A549 (cell line): Measurements from ENCODE around the gene KCNK15.

Source experiments
- CBX8 ChIP-seq: fragments of 200-600 bp; sonication (generic); IDR thresholded peaks from 2 replicates; pipeline ENCODE4 v1.6.1; 2016
- CHD4 ChIP-seq: fragments of 200-600 bp; sonication (generic); IDR thresholded peaks from 2 replicates; pipeline ENCODE4 v1.6.1; 2016; ENCODE audit warnings: antibody characterized with exemption, mild to moderate bottlenecking, borderline replicate concordance
- EHF ChIP-seq: fragments of 250-450 bp; sonication (Bioruptor Pico); IDR thresholded peaks from 2 replicates; pipeline ENCODE4 v1.5.0; 2020; ENCODE audit warnings: mild to moderate bottlenecking
- EP300 ChIP-seq, 2 experiments: fragments of >200 bp; sonication (Bioruptor Twin); formaldehyde crosslinking; IDR thresholded peaks; 2 replicates in 1 of 2; 3 replicates in 1 of 2; pipeline ENCODE4 v1.6.1; 2016 to 2017
- MAFK ChIP-seq: fragments of 450-650 bp; IDR thresholded peaks from 2 replicates; pipeline ENCODE4 v1.6.1; 2014; ENCODE audit not compliant: partially characterized antibody
- NR3C1 ChIP-seq: fragments of >200 bp; sonication (Bioruptor Twin); formaldehyde crosslinking; IDR thresholded peaks from 3 replicates; pipeline ENCODE4 v1.6.1; 2017
- POLR2A ChIP-seq: IDR thresholded peaks from 2 replicates; pipeline ENCODE4 v1.6.1; 2012; ENCODE audit warnings: mild to moderate bottlenecking, low read length
- POLR2AphosphoS2 ChIP-seq: conservative IDR thresholded peaks from 2 replicates; pipeline ENCODE4 v1.6.1; 2012; ENCODE audit warnings: low read length, improper control_type of control experiment, inconsistent platforms
- RCOR1 ChIP-seq: fragments of 150-350 bp; IDR thresholded peaks from 2 replicates; pipeline ENCODE4 v1.6.1; 2014; ENCODE audit warnings: antibody characterized with exemption, low read length, low read depth
- RFX5 ChIP-seq: fragments of 450-650 bp; IDR thresholded peaks from 2 replicates; pipeline ENCODE4 v1.7.1; 2014; ENCODE audit warnings: antibody characterized with exemption, mild to moderate bottlenecking, moderate library complexity
- SMC3 ChIP-seq: fragments of >200 bp; sonication (Bioruptor Twin); formaldehyde crosslinking; IDR thresholded peaks from 3 replicates; pipeline ENCODE4 v1.6.1; 2018; ENCODE audit warnings: inconsistent platforms
- ZSCAN20 ChIP-seq: fragments of 250-450 bp; sonication (Bioruptor Pico); IDR thresholded peaks from 2 replicates; pipeline ENCODE4 v1.8.0; 2022; ENCODE audit warnings: mild to moderate bottlenecking, moderate library complexity
- TF ChIP-seq, protein P1 (sequence below): fragments of >200 bp; sonication (Bioruptor Twin); formaldehyde crosslinking; IDR thresholded peaks from 3 replicates; pipeline ENCODE4 v1.5.1; 2016
- TF ChIP-seq, protein P2 (sequence below): fragments of 450-650 bp; IDR thresholded peaks from 2 replicates; pipeline ENCODE4 v1.6.1; 2014; ENCODE audit warnings: antibody characterized with exemption

DNA sequence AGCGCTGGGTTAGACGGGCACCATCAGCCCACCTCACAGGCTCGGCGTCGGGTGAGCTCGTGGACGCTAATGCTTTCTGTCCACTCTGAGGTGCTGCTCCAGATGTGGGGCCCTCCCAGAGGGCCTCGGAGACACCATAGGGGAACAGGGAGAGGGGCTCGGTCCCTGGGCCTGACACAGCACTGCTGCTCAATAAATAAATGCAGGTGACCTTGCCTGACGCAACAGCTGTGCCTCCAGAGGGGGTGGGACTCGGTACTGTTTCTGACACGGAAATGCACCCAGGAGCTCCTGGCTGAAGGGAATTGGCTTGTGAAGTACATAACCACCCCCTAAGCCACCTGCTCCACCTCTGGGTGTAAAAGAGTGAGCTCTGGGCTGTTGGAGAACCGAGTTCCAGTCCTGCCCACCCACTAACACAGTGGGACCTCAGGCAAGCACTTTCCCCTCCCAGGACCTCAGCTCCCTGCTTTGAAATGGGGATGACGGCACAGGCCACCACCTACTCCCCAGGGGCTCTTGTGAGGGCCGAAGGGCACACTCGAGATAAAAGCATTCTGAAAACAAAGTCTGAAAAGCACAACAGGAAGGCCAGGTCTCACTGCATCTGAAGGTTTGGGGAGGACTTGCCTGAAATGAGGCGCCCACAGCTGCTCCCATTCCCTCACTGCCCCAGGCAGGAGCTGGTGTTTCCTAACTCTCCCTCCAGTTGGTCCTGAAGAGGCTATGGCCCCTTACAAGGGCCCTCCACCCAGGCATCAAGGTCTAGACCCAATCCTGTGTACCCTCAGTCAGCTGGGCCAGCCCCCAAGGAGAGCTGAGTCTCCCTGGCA lies 6.7 kb downstream of the KCNK15 start:
- no peak for TF ChIP-seq CBX8
- no peak for TF ChIP-seq ZSCAN20 (CRISPR knock-in tag)
- no peak for TF ChIP-seq EP300 (IDR thresholded peaks at IDR 0.05)
- no peak for TF ChIP-seq CHD4
- TF ChIP-seq POLR2A = no peak
- TF ChIP-seq, protein P1, sequence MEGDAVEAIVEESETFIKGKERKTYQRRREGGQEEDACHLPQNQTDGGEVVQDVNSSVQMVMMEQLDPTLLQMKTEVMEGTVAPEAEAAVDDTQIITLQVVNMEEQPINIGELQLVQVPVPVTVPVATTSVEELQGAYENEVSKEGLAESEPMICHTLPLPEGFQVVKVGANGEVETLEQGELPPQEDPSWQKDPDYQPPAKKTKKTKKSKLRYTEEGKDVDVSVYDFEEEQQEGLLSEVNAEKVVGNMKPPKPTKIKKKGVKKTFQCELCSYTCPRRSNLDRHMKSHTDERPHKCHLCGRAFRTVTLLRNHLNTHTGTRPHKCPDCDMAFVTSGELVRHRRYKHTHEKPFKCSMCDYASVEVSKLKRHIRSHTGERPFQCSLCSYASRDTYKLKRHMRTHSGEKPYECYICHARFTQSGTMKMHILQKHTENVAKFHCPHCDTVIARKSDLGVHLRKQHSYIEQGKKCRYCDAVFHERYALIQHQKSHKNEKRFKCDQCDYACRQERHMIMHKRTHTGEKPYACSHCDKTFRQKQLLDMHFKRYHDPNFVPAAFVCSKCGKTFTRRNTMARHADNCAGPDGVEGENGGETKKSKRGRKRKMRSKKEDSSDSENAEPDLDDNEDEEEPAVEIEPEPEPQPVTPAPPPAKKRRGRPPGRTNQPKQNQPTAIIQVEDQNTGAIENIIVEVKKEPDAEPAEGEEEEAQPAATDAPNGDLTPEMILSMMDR = no peak
- TF ChIP-seq POLR2AphosphoS2 = no peak
- TF ChIP-seq RFX5 = no peak
- TF ChIP-seq, protein P2, sequence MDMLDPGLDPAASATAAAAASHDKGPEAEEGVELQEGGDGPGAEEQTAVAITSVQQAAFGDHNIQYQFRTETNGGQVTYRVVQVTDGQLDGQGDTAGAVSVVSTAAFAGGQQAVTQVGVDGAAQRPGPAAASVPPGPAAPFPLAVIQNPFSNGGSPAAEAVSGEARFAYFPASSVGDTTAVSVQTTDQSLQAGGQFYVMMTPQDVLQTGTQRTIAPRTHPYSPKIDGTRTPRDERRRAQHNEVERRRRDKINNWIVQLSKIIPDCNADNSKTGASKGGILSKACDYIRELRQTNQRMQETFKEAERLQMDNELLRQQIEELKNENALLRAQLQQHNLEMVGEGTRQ = no peak
- no peak for TF ChIP-seq NR3C1
- no peak for TF ChIP-seq MAFK
- TF ChIP-seq RCOR1 = no peak
- TF ChIP-seq SMC3 = no peak
- TF ChIP-seq EHF = no peak
